ENCODE measurements around the gene HRH2. TPM values are rescaled to one million over a fixed set of nuclear protein-coding genes. Genes with fewer than 3 reads are reported as not detected.

The HRH2 gene
- total RNA-seq, 1 experiment from 2014 or later, result not detected

GRCh38 chr5:175658299-175659145 is 651 bp downstream of the HRH2 start:
- no peaks in the 10 kb centered on the region for H3K9me3 ChIP-seq (replicated peaks)
- H3K36me3 ChIP-seq, result no peaks in the 10 kb centered on the region
- H3K4me1 ChIP-seq, result no peaks in the 10 kb centered on the region
- H3K27ac ChIP-seq, result no peak overlapping the region
- no peak for DNase-seq
- H3K4me3 ChIP-seq, result no peak overlapping the region
- H3K27me3 ChIP-seq, result no peaks in the 10 kb centered on the region

- no peaks in the 10 kb centered on the region for H3K9me3 ChIP-seq (replicated peaks)
- H3K27me3 ChIP-seq, result no peaks in the 10 kb centered on the region
- H3K27ac ChIP-seq, result no peak overlapping the region
- H3K4me1 ChIP-seq, result no peaks in the 10 kb centered on the region
- no peak for DNase-seq
- no peaks in the 10 kb centered on the region for H3K36me3 ChIP-seq
- no peak overlapping the region for H3K4me3 ChIP-seq
Measured at GRCh38 chr5:175659546-175660253, 1.8 kb downstream of the HRH2 start.

GRCh38 chr5:175663186-175664184 is 5.6 kb downstream of the HRH2 start:
- H3K9me3 ChIP-seq (replicated peaks), result no peaks in the 10 kb centered on the region
- H3K4me1 ChIP-seq, result no peaks in the 10 kb centered on the region
- no peak for DNase-seq

GRCh38 chr5:175664723-175665122 is 6.9 kb downstream of the HRH2 start:
- Histone ChIP-seq H3K4me3 (no peak overlapping the region), H3K36me3 (no peaks in the 10 kb centered on the region), H3K27me3 (no peaks in the 10 kb centered on the region), H3K27ac (no peak overlapping the region), H3K4me1 (no peaks in the 10 kb centered on the region), H3K9me3 (replicated peaks) (no peaks in the 10 kb centered on the region)
- no peak for DNase-seq

More at GRCh38 chr5:175663186-175664184, 5.6 kb downstream of the HRH2 start:
- Histone ChIP-seq H3K4me3 (no peak overlapping the region), H3K27ac (no peak overlapping the region), H3K36me3 (no peaks in the 10 kb centered on the region), H3K27me3 (no peaks in the 10 kb centered on the region)

- H3K4me1 ChIP-seq, result no peaks in the 10 kb centered on the region
- H3K9me3 ChIP-seq (replicated peaks), result no peaks in the 10 kb centered on the region
- H3K36me3 ChIP-seq, result no peaks in the 10 kb centered on the region
- no peak overlapping the region for H3K27ac ChIP-seq
- no peak overlapping the region for H3K4me3 ChIP-seq
- no peak for DNase-seq
- H3K27me3 ChIP-seq, result no peaks in the 10 kb centered on the region
Measured at GRCh38 chr5:175666216-175666615, 8.3 kb downstream of the HRH2 start.

- DNase-seq, result no peak
- Histone ChIP-seq H3K27ac (no peak overlapping the region), H3K36me3 (no peaks in the 10 kb centered on the region), H3K4me1 (no peaks in the 10 kb centered on the region), H3K27me3 (no peaks in the 10 kb centered on the region), H3K9me3 (replicated peaks) (no peaks in the 10 kb centered on the region), H3K4me3 (no peak overlapping the region)
Measured at GRCh38 chr5:175668006-175668405, 10.1 kb downstream of the HRH2 start.

- no peak overlapping the region for H3K4me3 ChIP-seq
- H3K27me3 ChIP-seq, result no peaks in the 10 kb centered on the region
- no peaks in the 10 kb centered on the region for H3K9me3 ChIP-seq (replicated peaks)
- H3K36me3 ChIP-seq, result no peaks in the 10 kb centered on the region
- no peaks in the 10 kb centered on the region for H3K4me1 ChIP-seq
- H3K27ac ChIP-seq, result no peak overlapping the region
- DNase-seq, result no peak
Measured at GRCh38 chr5:175670372-175670771, 12.5 kb downstream of the HRH2 start.

- H3K27me3 ChIP-seq, result no peaks in the 10 kb centered on the region
- H3K36me3 ChIP-seq, result no peaks in the 10 kb centered on the region
- no peak for DNase-seq
- H3K4me1 ChIP-seq, result no peaks in the 10 kb centered on the region
- H3K9me3 ChIP-seq (replicated peaks), result no peaks in the 10 kb centered on the region
- no peak overlapping the region for H3K27ac ChIP-seq
- no peak overlapping the region for H3K4me3 ChIP-seq
Measured at GRCh38 chr5:175671013-175671412, 13.1 kb downstream of the HRH2 start.

GRCh38 chr5:175672976-175673648 is 15.2 kb downstream of the HRH2 start:
- H3K27ac ChIP-seq, result no peak overlapping the region
- no peak for DNase-seq
- H3K36me3 ChIP-seq, result no peaks in the 10 kb centered on the region
- H3K4me1 ChIP-seq, result no peaks in the 10 kb centered on the region
- H3K27me3 ChIP-seq, result no peaks in the 10 kb centered on the region
- no peaks in the 10 kb centered on the region for H3K9me3 ChIP-seq (replicated peaks)
- no peak overlapping the region for H3K4me3 ChIP-seq

GRCh38 chr5:175674731-175675346 is 17.0 kb downstream of the HRH2 start:
- Histone ChIP-seq H3K27ac (no peak overlapping the region), H3K4me3 (no peak overlapping the region), H3K4me1 (no peaks in the 10 kb centered on the region), H3K9me3 (replicated peaks) (no peaks in the 10 kb centered on the region), H3K27me3 (no peaks in the 10 kb centered on the region), H3K36me3 (no peaks in the 10 kb centered on the region)
- DNase-seq, result no peak

GRCh38 chr5:175675873-175676272 is 18.0 kb downstream of the HRH2 start:
- Histone ChIP-seq H3K4me3 (no peak overlapping the region), H3K27ac (no peak overlapping the region), H3K36me3 (no peaks in the 10 kb centered on the region), H3K9me3 (replicated peaks) (no peaks in the 10 kb centered on the region), H3K27me3 (no peaks in the 10 kb centered on the region), H3K4me1 (peaks cover 6% of the 10 kb centered on the region)
- DNase-seq, result no peak

- H3K4me1 ChIP-seq, result peaks cover 13% of the 10 kb centered on the region
- H3K9me3 ChIP-seq (replicated peaks), result no peaks in the 10 kb centered on the region
- peaks cover 3% of the 10 kb centered on the region; the same call in 1 of the 2 replicates for H3K27me3 ChIP-seq
- H3K4me3 ChIP-seq, result no peak overlapping the region
- H3K36me3 ChIP-seq, result no peaks in the 10 kb centered on the region
- DNase-seq, result no peak
- no peak overlapping the region for H3K27ac ChIP-seq
Measured at GRCh38 chr5:175677571-175677970, 19.7 kb downstream of the HRH2 start.

- Histone ChIP-seq H3K27me3 (peaks cover 4% of the 10 kb centered on the region; the same call in 1 of the 2 replicates), H3K4me1 (peaks cover 13% of the 10 kb centered on the region), H3K4me3 (no peak overlapping the region), H3K27ac (no peak overlapping the region), H3K36me3 (no peaks in the 10 kb centered on the region), H3K9me3 (replicated peaks) (no peaks in the 10 kb centered on the region)
- no peak for DNase-seq
Measured at GRCh38 chr5:175678074-175678473, 20.2 kb downstream of the HRH2 start.

GRCh38 chr5:175679411-175679810 is 21.5 kb downstream of the HRH2 start:
- Histone ChIP-seq H3K27ac (no peak overlapping the region), H3K36me3 (no peaks in the 10 kb centered on the region), H3K27me3 (peaks cover 4% of the 10 kb centered on the region; the same call in 1 of the 2 replicates), H3K9me3 (replicated peaks) (no peaks in the 10 kb centered on the region), H3K4me3 (no peak overlapping the region), H3K4me1 (peaks cover 13% of the 10 kb centered on the region)
- no peak for DNase-seq
